Testis (tissue), 3 donors: ENCODE data around the gene HAPLN2. TPM values are rescaled to one million over a fixed set of nuclear protein-coding genes. Genes with fewer than 3 reads are reported as not detected.

ENCODE experiments used
- DNase-seq: peaks from one replicate; pipeline ENCODE4 v3.0.0-alpha.2; 2019
- H3K27ac ChIP-seq, 2 donors: fragments of 200-600 bp; sonication (generic); one replicate each; pipeline ENCODE4 v1.5.1; 2019
- H3K27me3 ChIP-seq: fragments of 200-600 bp; sonication (generic); one replicate; pipeline ENCODE4 v1.5.1; 2019
- H3K36me3 ChIP-seq: fragments of 200-600 bp; sonication (generic); one replicate; pipeline ENCODE4 v1.5.1; 2017; ENCODE audit warnings: low read depth; ENCODE audit errors: missing control alignments
- H3K4me1 ChIP-seq: fragments of 200-600 bp; sonication (generic); one replicate; pipeline ENCODE4 v1.5.1; 2019
- H3K4me3 ChIP-seq, 2 donors: fragments of 200-600 bp; sonication (generic); one replicate each; pipeline ENCODE4 v1.5.1; 2017 to 2019
- H3K9me3 ChIP-seq: fragments of 200-600 bp; sonication (generic); one replicate; pipeline ENCODE4 v1.5.1; 2017
- POLR2A ChIP-seq: fragments of 450-650 bp; IDR thresholded peaks from one replicate; pipeline ENCODE4 v1.6.1; 2017; ENCODE audit warnings: antibody characterized with exemption, mild to moderate bottlenecking, moderate library complexity
- WGBS, 2 donors: methylation state at CpG; one replicate each; pipeline ENCODE4 v1.1.5; 2018; 5-methylcytosine and 5-hydroxymethylcytosine counted together
- intact Hi-C: fragments of 100-400 bp; cut with DNase I; formaldehyde crosslinking; loops from one replicate; pipeline ENCODE4 v1.15.1; 2023; ENCODE audit warnings: low total_unique reads
- polyA plus RNA-seq: library from polyadenylated mRNA; stranded (reverse); fragments of 350-450 nt; fragmentation: Illumina TruSeq; extraction: RNeasy Lipid Tissue Mini Kit (QIAGEN cat#74804); gene quantifications from one replicate; pipeline ENCODE4 v1.2.3, GENCODE V29; 2014; ENCODE audit warnings: low read depth, low replicate concordance; ENCODE audit not compliant: insufficient read depth
- total RNA-seq, 2 donors: library from RNA; depleted of rRNA; stranded (reverse); fragments of >200 nt; gene quantifications; one replicate each; pipeline ENCODE4 v1.2.3, GENCODE V29; 2016
- TF ChIP-seq, protein P1 (sequence below), 3 experiments: fragments of 450-650 bp in 2 of 3; fragments of 200-600 bp in 1 of 3; sonication (generic) in 1 of 3; IDR thresholded peaks; one replicate each; pipeline ENCODE4 v1.5.1; 2016 to 2019; ENCODE audit warnings: antibody characterized with exemption in 3 of 3, mild to moderate bottlenecking in 2 of 3, moderate library complexity in 1 of 3

The HAPLN2 gene
- total and polyA plus RNA-seq, 3 donors from 2014 or later, result 1.5 to 6.0 (median 5.5) TPM

DNA sequence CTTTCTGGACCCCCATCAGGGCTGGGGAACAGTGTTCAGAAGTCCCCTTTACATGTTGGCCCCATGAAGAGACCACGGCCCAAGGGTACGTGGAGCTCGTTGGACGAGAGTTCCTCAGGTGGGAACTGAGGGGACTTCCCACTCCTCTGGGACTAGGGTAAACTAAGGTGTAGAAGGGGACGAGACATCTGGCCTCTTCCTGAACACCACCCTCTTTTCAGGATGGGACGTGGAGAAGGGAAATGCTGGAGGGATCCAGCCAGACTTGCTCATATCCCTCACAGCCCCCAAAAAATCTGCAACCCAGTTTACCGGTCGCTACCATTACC is 25.6 kb upstream of the HAPLN2 start:
- DNase-seq, result no peak
- H3K36me3 ChIP-seq, result no peaks in the 10 kb centered on the region
- 90 to 91% methylated on average over 4 to 8 of the region's 8 CpGs for WGBS, 2 donors
- H3K4me1 ChIP-seq, result peaks cover 24% of the 10 kb centered on the region
- no peak overlapping the region for H3K27ac ChIP-seq
- no peak for TF ChIP-seq POLR2A
- TF ChIP-seq, protein P1, sequence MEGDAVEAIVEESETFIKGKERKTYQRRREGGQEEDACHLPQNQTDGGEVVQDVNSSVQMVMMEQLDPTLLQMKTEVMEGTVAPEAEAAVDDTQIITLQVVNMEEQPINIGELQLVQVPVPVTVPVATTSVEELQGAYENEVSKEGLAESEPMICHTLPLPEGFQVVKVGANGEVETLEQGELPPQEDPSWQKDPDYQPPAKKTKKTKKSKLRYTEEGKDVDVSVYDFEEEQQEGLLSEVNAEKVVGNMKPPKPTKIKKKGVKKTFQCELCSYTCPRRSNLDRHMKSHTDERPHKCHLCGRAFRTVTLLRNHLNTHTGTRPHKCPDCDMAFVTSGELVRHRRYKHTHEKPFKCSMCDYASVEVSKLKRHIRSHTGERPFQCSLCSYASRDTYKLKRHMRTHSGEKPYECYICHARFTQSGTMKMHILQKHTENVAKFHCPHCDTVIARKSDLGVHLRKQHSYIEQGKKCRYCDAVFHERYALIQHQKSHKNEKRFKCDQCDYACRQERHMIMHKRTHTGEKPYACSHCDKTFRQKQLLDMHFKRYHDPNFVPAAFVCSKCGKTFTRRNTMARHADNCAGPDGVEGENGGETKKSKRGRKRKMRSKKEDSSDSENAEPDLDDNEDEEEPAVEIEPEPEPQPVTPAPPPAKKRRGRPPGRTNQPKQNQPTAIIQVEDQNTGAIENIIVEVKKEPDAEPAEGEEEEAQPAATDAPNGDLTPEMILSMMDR (IDR thresholded peaks at IDR 0.05), result no peak
- no peaks in the 10 kb centered on the region for H3K9me3 ChIP-seq
- H3K27me3 ChIP-seq, result no peaks in the 10 kb centered on the region
- no peak overlapping the region for H3K4me3 ChIP-seq
- intact Hi-C loops, result no loop called here

DNA sequence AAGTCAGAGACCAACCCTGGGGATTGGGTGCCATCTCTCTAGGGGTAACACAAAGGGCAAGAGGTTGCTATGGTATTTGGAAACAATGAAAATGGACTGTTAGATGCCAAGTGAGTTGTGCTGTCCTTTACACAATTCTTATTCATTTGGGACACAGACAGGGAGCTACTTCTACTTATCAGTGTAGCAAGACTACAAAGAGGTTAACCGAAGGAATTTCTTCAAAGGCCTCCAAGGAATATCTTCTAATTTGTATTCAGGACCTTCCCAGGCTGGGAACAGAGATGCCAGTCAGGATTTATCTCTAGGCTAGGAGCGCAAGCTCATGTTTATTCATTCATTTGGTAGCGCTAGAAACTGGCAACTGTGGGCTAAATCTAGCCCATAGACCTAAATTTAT is 25.0 kb upstream of the HAPLN2 start:
- Histone ChIP-seq H3K4me1 (peaks cover 21% of the 10 kb centered on the region), H3K36me3 (no peaks in the 10 kb centered on the region), H3K27ac (no peak overlapping the region), H3K9me3 (no peaks in the 10 kb centered on the region), H3K27me3 (no peaks in the 10 kb centered on the region), H3K4me3 (no peak overlapping the region)
- WGBS, 2 donors, result 50 to 60% methylated on average over 3 of the region's 3 CpGs
- DNase-seq, result no peak
- intact Hi-C loops, result no loop called here
- no peak for TF ChIP-seq POLR2A
- TF ChIP-seq, protein P1 (IDR thresholded peaks at IDR 0.05), result no peak

DNA sequence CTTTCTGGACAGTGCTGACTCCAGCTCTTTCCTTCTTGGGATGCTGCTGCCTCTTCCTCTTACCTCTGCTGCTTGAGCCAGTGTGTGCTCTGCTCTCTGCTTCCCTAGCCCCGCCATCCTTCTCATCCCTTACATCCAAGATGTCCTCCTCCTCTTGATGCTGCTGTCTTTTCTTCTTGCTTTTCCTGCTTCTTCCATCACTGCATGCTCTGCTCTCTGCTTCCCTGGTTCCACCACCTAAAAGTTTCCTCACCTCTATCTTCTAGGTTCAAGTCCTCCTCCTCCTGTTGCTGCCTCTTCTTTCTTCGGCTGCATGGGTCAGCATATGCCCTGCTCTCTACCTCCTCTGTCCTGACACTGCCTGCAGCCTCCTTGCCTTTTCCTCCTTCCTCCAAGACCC is 24.2 kb upstream of the HAPLN2 start:
- intact Hi-C loops, result no loop called here
- H3K4me3 ChIP-seq, result no peak overlapping the region
- H3K27me3 ChIP-seq, result no peaks in the 10 kb centered on the region
- H3K9me3 ChIP-seq, result no peaks in the 10 kb centered on the region
- DNase-seq, result no peak
- TF ChIP-seq, protein P1 (IDR thresholded peaks at IDR 0.05), result no peak
- TF ChIP-seq POLR2A, result no peak
- no peaks in the 10 kb centered on the region for H3K36me3 ChIP-seq
- H3K27ac ChIP-seq, result no peak overlapping the region
- 90 to 95% methylated on average over 2 of the region's 2 CpGs for WGBS, 2 donors
- H3K4me1 ChIP-seq, result peaks cover 18% of the 10 kb centered on the region

DNA sequence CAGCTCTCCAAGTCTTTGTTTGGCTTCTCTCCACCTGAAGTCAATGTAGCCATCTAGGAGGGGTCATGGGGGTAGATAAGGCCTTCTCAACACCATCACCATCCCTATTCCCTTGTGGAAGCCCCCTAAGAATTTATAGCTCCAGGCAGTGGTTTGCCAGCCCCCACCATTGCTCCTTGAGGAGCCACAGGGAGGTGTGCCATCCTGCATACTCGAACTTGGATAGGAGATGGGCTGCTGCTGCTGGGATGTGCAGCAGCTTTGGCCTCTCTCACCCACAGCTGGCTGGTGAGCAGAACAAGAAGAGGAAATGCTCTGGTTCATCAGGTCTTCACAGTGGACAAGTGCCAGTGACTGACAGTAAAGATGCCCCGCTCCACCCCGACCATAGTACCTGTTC is 22.8 kb upstream of the HAPLN2 start:
- DNase-seq, result no peak
- peaks cover 16% of the 10 kb centered on the region for H3K4me1 ChIP-seq
- WGBS, 2 donors, result 82 to 92% methylated on average over 3 of the region's 3 CpGs
- no peaks in the 10 kb centered on the region for H3K27me3 ChIP-seq
- no peak overlapping the region for H3K27ac ChIP-seq
- TF ChIP-seq, protein P1 (IDR thresholded peaks at IDR 0.05), result no peak
- TF ChIP-seq POLR2A, result no peak
- no peaks in the 10 kb centered on the region for H3K9me3 ChIP-seq
- intact Hi-C loops, result no loop called here
- no peaks in the 10 kb centered on the region for H3K36me3 ChIP-seq
- no peak overlapping the region for H3K4me3 ChIP-seq

DNA sequence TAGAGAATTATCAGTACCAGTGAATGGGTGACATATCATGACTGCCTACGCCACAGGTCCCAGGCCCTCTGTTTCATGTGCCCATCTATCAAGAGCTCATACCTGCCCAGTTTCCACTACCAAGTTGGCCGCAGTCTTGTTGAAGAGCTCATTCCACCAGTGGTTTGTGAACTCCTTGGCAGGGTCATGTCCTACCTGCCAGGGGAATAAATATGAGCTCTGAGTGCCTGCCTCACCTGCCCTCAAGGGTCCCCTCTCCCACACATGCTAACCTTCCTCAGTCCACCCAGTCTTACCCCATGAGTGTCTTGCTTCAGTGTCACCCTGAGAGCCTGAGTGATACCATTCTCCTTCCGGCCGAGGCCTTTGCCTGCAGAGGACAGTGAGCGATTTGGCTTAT is 21.1 kb upstream of the HAPLN2 start:
- H3K27me3 ChIP-seq, result no peaks in the 10 kb centered on the region
- H3K9me3 ChIP-seq, result no peaks in the 10 kb centered on the region
- intact Hi-C loops, result no loop called here
- TF ChIP-seq POLR2A, result no peak
- TF ChIP-seq, protein P1 (IDR thresholded peaks at IDR 0.05), result no peak
- 88 to 91% methylated on average over 5 of the region's 5 CpGs for whole genome bisulfite sequencing, 2 donors
- H3K36me3 ChIP-seq, result no peaks in the 10 kb centered on the region
- H3K4me3 ChIP-seq, result no peak overlapping the region
- H3K4me1 ChIP-seq, result peaks cover 7% of the 10 kb centered on the region
- DNase-seq, result no peak
- H3K27ac ChIP-seq, result no peak overlapping the region
